ENCODE data around the gene SULT1E1.

Gene SULT1E1

GRCh38 chr4:69878250-69878649 is 18.3 kb upstream of the SULT1E1 start:
- H3K27ac ChIP-seq (replicated peaks), result no peak overlapping the region
- DNase-seq (ENCODE audit: low read depth in 1 of 2, low spot score in 1 of 2), result no peak
- H3K27me3 ChIP-seq (ENCODE audit: insufficient read depth, poor library complexity, severe bottlenecking), result no peaks in the 10 kb centered on the region
- no peak for TF ChIP-seq SPI1 (IDR thresholded peaks at IDR 0.05; ENCODE audit: borderline replicate concordance, low read depth)
- TF ChIP-seq POLR2AphosphoS5 (IDR thresholded peaks at IDR 0.05; ENCODE audit: low read depth), result no peak
- TF ChIP-seq CTCF (IDR thresholded peaks at IDR 0.05; ENCODE audit: insufficient read depth, low read length), result no peak
- TF ChIP-seq GABPA (IDR thresholded peaks at IDR 0.05; ENCODE audit: low read depth), result no peak
- TF ChIP-seq REST (IDR thresholded peaks at IDR 0.05; ENCODE audit: insufficient replicate concordance, low read depth), result no peak
- no peak overlapping the region for H3K4me3 ChIP-seq (replicated peaks; ENCODE audit: insufficient read depth, low read length)

GRCh38 chr4:69877453-69877852 is 17.5 kb upstream of the SULT1E1 start:
- no peak for DNase-seq (ENCODE audit: low read depth in 1 of 2, low spot score in 1 of 2)
- TF ChIP-seq GABPA (IDR thresholded peaks at IDR 0.05; ENCODE audit: low read depth) (no peak), SPI1 (IDR thresholded peaks at IDR 0.05; ENCODE audit: borderline replicate concordance, low read depth) (no peak), REST (IDR thresholded peaks at IDR 0.05; ENCODE audit: insufficient replicate concordance, low read depth) (no peak), POLR2AphosphoS5 (IDR thresholded peaks at IDR 0.05; ENCODE audit: low read depth) (no peak), CTCF (IDR thresholded peaks at IDR 0.05; ENCODE audit: insufficient read depth, low read length) (no peak)
- H3K27me3 ChIP-seq (ENCODE audit: insufficient read depth, poor library complexity, severe bottlenecking), result no peaks in the 10 kb centered on the region
- H3K4me3 ChIP-seq (replicated peaks; ENCODE audit: insufficient read depth, low read length), result no peak overlapping the region
- no peak overlapping the region for H3K27ac ChIP-seq (replicated peaks)

GRCh38 chr4:69876071-69876470 is 16.1 kb upstream of the SULT1E1 start:
- H3K27ac ChIP-seq (replicated peaks), result no peak overlapping the region
- no peaks in the 10 kb centered on the region for H3K27me3 ChIP-seq (ENCODE audit: insufficient read depth, poor library complexity, severe bottlenecking)
- no peak for DNase-seq (ENCODE audit: low read depth in 1 of 2, low spot score in 1 of 2)
- TF ChIP-seq POLR2AphosphoS5 (IDR thresholded peaks at IDR 0.05; ENCODE audit: low read depth) (no peak), REST (IDR thresholded peaks at IDR 0.05; ENCODE audit: insufficient replicate concordance, low read depth) (no peak), GABPA (IDR thresholded peaks at IDR 0.05; ENCODE audit: low read depth) (no peak), CTCF (IDR thresholded peaks at IDR 0.05; ENCODE audit: insufficient read depth, low read length) (no peak), SPI1 (IDR thresholded peaks at IDR 0.05; ENCODE audit: borderline replicate concordance, low read depth) (no peak)
- no peak overlapping the region for H3K4me3 ChIP-seq (replicated peaks; ENCODE audit: insufficient read depth, low read length)

Measured in HL-60 (cell line).